ENCODE data around the gene NHS. TPM values are rescaled to one million over a fixed set of nuclear protein-coding genes. Genes with fewer than 3 reads are reported as not detected.

NHS gene
- total RNA-seq, 1 donor from 2014 or later, result 11.4 TPM

DNA sequence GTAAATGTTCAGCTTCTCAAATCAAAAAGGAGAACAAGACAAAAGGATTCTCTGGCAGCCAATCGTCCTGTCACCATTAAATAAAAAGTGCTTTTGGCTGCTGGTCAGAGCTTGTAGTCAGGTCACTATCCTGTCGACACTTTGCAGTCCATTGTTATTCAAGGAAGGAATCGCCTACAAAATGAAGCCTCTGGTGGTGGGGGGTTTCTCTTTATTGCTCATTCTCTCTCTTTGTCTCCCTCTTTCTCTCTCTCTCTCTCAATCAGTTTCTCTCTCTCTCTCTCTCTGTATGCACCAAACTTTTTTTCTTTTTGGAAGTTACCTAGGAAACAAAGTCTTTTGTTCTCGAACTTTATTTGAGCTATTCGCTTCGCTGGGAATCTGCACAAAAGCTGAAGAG, 344.7 kb downstream of the NHS start:
- DNase-seq (ENCODE audit: low spot score), result no peak

GRCh38 chrX:17721715-17722114, 346.7 kb downstream of the NHS start:
- DNase-seq (ENCODE audit: low spot score), result no peak

DNA sequence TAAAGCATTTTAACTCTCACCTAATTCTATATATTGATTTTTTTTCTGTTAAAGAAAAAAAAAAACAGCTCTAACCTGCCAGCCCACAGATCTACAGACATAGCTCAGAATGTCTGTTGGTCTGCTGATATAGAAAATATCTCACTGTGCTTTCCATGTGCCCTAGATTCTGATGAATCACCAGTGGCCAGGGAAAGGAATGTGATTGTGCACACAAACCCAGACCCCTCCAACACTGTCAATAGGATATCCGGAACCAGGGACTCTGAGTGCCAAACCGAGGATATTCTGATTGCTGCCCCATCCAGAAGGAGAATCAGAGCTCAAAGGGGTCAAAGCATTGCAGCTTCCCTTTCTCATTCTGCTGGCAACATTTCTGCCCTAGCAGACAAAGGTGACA, 350.2 kb downstream of the NHS start:
- no peak for DNase-seq (ENCODE audit: low spot score)

DNA sequence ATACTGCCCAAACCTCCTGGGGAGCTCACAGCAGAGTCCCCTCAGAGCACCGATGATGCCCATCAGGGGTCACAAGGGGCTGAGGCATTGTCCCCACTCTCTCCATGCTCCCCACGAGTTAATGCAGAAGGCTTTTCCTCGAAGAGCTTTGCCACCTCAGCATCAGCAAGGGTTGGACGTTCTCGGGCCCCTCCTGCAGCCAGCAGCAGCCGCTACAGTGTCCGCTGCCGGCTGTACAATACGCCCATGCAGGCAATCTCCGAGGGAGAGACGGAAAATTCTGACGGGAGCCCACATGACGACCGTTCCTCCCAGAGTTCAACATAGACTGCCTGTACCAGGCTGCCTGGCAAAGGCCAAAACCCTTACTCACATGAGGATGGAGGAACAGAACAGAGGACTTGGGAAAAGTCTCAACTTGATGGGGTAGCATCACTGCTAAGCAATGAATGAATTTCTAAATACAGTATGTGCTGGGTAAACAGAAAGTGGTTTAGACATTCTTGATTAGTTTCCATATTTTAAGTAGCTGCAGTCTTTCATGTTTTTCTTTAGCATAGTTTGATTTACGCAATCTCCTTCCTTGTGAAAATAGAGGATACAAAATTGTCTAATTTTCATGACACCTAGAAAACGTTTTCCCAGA, 357.3 kb downstream of the NHS start:
- DNase-seq (ENCODE audit: low spot score), result no peak

DNA sequence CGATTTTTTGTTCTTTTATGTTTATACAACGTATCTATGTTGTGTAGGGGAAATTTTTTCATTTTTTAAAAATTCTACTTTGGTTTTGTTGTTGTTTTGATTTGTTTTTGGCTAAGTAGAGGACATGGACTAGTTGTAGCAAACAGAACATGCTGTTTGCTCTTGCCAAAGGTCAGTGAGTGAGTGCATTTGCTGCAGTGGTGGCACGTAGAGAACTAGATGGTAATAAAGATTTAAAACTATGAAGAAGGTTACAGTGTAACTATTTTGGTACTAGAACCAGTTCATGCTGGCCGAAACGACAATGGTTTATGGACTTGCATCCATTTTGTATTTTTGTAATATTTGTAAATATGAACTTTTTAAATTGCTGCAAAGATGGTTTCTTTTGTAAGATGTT, 360.4 kb downstream of the NHS start:
- no peak for DNase-seq (ENCODE audit: low spot score)

GRCh38 chrX:17736478-17736855, 361.5 kb downstream of the NHS start:
- no peak for DNase-seq (ENCODE audit: low spot score)

- peak; percentile 96 for DNase-seq (ENCODE audit: low spot score)
Observed at GRCh38 chrX:17736856-17737709, 362.1 kb downstream of the NHS start, which contains the start of gene SCML1. Gene SCML1 (plus strand): TSS chrX:17737493. CDS start chrX:17744187, 6,694 bp downstream.

DNA sequence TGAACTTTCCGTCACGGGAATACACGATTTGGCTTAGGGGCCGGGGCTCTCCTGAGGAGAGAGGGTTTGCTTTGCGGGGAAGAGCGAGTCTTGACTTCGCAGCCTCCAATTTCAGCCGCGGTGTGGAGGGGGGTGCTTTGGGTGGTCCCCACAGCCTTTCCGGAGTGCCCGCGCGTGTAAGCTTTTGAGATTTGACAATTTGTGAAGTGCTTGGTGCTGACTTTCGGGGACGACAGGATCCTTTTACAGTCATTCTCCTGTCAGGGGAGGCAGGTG, 362.6 kb downstream of the NHS start:
- no peak for DNase-seq (ENCODE audit: low spot score)

GRCh38 chrX:17737986-17738713, 363.1 kb downstream of the NHS start:
- no peak for DNase-seq (ENCODE audit: low spot score)

DNA sequence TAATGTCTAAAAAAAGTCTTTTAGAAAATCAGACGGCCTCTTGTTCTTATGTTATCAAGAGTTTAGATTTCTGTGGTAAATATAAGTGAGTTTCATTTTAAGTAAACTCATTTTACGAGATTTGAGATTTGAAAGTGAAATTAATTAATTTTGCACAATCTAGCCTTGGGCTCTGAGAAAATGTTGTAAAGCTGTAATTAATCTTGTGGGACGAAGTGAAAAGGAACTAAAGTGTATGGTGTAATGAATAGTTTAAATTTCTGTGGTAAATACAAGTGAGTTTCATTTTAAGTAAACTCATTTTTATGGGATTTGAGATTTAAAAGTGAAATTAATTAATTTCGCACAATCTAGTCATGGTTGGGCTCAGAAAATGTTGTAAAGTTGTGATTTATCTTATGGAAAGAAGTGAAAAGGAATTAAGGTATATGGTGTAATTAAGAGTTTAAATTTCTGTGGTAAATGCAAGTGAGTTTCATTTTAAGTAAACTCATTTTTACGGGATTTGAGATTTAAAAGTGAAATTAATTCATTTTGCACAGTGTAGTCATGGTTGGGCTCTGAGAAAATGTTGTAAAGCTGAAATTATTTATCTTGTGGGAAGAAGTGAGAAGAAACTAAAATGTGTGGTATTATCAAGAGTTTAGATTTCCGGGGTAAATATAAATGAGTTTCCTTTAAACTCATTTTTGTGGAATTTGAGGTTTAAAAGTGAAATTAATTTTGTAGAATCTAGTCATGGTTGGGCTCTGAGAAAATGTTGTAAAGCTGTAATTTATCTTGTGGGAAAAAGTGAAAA, 363.9 kb downstream of the NHS start:
- DNase-seq (ENCODE audit: low spot score), result no peak

GRCh38 chrX:17740137-17741122, 365.4 kb downstream of the NHS start:
- no peak for DNase-seq (ENCODE audit: low spot score)

GRCh38 chrX:17741123-17741511, 366.1 kb downstream of the NHS start:
- no peak for DNase-seq (ENCODE audit: low spot score)

GRCh38 chrX:17743913-17744312, 368.9 kb downstream of the NHS start:
- DNase-seq (ENCODE audit: low spot score), result no peak

- no peak for DNase-seq (ENCODE audit: low spot score)
Observed at GRCh38 chrX:17744896-17745523, 370.0 kb downstream of the NHS start.

DNA sequence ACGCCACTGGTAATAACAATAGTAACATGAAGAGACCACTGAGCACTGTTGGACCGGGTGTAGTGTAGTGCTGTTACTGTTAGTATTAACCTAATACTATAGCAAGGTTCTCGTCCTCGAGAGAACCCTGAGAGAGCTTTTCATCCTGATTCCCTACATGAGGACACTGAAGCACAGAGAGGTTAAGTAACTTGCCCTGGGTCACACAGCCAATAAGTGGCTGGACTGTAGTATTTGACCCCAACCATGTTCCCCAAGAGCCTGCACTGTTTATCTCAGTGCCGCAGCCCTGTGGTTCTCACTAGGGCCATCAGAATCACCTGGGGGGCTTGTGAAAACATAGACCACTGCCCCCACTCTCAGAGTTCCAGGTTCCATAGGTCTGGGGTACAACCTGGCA, 372.7 kb downstream of the NHS start:
- no peak for DNase-seq (ENCODE audit: low spot score)

DNA sequence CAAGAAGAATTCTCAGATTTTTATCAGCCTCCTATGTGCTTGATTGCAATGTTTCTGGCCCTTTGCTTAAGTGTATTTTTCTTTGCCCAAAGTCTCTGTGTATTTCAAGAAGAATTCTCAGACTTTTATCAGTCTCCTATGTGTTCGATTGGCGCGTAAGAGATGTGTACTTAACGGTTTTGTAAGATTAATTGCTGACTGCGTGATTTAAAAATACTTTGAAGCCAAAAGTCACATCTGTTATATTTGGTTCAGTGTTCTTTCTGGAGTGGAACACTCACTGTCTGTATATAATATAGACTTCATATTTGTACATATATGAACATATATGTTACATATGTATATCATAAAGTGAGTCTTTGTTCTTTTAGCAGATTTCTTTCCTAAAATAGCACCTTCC, 373.7 kb downstream of the NHS start:
- DNase-seq (ENCODE audit: low spot score), result no peak

DNA sequence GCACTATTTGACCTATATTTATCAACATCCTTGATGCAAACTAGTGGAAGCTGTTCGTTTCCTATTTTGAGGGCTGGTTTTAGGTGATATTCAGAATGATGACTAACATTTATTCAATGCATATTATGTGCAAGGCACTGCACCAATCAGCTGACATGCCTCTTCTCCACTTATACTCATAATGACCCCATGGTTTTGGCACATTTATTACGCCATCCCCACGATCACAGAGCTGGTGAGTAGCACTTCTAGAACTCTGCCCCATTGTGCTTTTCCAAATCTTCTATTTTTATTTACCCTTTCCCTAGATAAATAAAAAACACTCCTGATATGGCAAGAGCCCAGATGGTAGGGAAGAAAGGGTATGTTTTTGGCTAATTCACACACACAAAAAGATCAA, 375.4 kb downstream of the NHS start:
- no peak for DNase-seq (ENCODE audit: low spot score)

- no peak for DNase-seq (ENCODE audit: low spot score)
Observed at GRCh38 chrX:17758382-17758781, 383.4 kb downstream of the NHS start.

DNA sequence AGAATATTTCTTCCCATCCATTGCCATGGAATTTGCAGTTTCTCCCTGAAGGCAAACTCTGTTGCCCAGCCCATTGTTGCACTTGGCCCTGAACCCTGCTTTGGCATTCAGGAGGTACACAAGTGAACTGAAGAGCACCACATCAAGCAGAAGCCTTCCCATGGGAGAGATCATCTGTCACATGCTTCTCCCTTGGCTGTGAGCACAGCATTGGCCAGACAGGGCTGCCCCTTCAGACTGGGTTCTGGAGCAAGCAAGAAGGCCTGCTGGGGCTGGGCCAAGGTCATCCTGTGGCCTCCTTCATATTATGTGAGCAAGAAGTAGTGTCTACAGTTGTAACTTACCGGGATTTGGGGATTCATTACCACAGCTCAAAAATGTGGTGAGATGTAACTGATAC, 385.0 kb downstream of the NHS start:
- DNase-seq (ENCODE audit: low spot score), result no peak

GRCh38 chrX:17767734-17768133, 392.7 kb downstream of the NHS start:
- no peak for DNase-seq (ENCODE audit: low spot score)

Measured in mesenteric fat pad (tissue), 1 donor.